Bronchus fibroblast of lung (primary cell): ENCODE results near the gene ZW10. TPM values are rescaled to one million over a fixed set of nuclear protein-coding genes. Genes with fewer than 3 reads are reported as not detected.

Experiments
- total RNA-seq: library from RNA; depleted of rRNA; stranded (reverse); fragments of >200 nt; gene quantifications from 2 replicates; pipeline ENCODE4 v1.2.3, GENCODE V29; 2015

Gene ZW10, protein sequence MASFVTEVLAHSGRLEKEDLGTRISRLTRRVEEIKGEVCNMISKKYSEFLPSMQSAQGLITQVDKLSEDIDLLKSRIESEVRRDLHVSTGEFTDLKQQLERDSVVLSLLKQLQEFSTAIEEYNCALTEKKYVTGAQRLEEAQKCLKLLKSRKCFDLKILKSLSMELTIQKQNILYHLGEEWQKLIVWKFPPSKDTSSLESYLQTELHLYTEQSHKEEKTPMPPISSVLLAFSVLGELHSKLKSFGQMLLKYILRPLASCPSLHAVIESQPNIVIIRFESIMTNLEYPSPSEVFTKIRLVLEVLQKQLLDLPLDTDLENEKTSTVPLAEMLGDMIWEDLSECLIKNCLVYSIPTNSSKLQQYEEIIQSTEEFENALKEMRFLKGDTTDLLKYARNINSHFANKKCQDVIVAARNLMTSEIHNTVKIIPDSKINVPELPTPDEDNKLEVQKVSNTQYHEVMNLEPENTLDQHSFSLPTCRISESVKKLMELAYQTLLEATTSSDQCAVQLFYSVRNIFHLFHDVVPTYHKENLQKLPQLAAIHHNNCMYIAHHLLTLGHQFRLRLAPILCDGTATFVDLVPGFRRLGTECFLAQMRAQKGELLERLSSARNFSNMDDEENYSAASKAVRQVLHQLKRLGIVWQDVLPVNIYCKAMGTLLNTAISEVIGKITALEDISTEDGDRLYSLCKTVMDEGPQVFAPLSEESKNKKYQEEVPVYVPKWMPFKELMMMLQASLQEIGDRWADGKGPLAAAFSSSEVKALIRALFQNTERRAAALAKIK
- 17.2 and 18.3 TPM in 2 replicates for total RNA-seq

DNA sequence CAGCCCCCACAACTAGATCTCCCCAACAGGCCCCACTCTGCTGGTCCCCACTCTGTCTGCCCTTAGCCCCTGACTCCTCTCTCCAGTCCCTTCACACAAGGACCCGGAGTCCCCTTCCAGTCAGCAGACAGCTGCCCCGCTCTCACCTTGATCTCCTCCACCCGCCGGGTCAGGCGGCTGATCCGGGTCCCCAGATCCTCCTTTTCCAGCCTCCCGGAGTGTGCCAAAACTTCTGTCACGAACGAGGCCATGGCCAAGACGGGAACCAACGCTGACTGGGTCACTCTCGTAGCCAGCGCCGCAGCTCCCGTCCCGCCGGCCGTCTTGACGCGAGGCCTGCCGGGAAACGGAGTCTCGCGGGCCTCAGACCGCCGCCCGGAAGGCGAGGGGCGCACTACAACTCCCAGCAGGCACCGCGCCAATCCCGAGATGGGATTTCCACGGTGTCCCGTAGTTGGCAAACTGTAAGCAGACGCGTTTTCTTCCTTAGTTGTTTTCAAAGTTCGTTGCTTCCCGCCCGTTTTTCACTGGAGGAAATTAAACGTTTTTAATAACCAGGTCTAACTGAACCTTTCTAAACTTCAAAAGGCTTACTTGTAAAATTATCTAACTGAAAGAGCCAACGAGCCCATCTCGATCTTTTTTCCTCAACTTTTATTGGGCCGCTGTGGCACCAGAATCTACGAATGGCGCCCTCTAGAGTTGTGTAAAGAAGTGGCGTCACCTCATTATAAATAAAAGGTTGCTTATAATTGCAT lies at the start of gene ZW10:
Gene ZW10, minus strand, starts transcription at position 277 of the 758 bp plus-strand sequence. Its CDS starts 26 bp downstream, at position 251.

DNA sequence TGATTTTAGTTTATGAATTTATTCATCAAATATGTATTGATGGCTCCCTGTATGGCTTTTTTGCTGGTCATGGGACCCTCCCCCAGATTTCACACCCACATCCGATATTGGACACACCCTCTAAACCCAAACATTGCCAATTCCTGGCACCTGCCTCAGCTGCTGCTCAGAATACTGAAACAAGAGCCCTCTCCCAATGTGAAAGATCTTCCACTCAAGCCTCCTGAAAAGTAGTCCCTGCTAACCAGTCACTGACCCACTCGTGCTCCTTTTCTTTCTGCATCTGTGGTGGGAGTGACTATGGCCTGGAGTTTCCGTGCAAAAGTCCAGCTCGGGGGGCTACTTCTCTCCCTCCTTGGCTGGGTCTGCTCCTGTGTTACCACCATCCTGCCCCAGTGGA lies 6.0 kb upstream of the ZW10 start, which contains the start of gene CLDN25:
Gene CLDN25, plus strand, starts transcription at position 301 of the 400 bp plus-strand sequence. Its CDS starts 0 bp downstream, at position 301.

DNA sequence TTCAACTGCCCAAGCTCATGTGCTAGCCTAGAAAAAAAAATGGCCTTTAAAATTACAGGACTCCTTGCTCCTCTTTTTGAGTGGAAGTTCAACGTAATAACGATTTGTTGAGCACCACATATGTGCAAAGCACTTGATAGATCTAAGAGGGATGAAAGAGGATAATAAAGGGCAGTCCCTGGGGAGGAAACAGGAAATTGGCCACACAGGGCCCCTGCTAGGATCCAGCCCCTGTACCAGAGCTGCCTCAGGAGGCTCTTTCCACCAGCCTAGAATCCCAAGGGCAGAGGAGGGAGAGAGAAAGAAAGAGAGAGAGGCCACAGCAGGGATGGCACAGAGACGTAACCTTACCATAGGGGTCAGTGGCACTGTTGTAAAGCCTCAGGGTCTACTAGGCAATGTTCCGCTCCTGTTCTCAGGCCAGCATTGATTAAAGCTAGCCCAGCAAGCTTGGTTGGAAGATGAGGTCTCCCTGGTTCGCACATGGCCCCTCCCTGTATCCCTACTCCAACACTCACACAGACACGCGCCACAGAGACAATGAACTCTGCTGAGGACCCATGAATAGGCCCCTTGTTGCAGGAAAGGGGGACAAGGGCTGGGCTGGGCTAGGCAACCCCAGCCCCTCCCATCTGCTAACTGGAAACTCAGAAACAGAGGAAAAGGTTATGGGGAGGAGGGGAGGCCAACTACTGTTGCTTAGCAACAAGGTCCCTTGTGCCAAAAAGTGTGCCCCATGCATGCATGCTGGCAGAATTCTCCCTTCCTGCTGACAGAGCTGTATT lies 67.4 kb downstream of the ZW10 start, which contains the start of gene TMPRSS5:
Gene TMPRSS5, minus strand, starts transcription at position 438 of the 785 bp plus-strand sequence. Its CDS starts 84 bp downstream, at position 354.

Other genes starting within 250 kb of the ZW10 start
- under 0.01 TPM in 2 replicates for gene TMPRSS5, start 67.4 kb downstream of the ZW10 start, total RNA-seq
- gene CLDN25, start 6.1 kb upstream of the ZW10 start, total RNA-seq = not detected in 2 replicates
- gene USP28, start 101.9 kb upstream of the ZW10 start, total RNA-seq = 21.5 and 22.1 TPM in 2 replicates
- gene HTR3B, start 131.1 kb upstream of the ZW10 start, total RNA-seq = not detected in 2 replicates
- gene HTR3A, start 201.4 kb upstream of the ZW10 start, total RNA-seq = not detected in 2 replicates